Vagina (tissue), 2 donors: ENCODE data around the gene IQSEC1. TPM values are rescaled to one million over a fixed set of nuclear protein-coding genes. Genes with fewer than 3 reads are reported as not detected.

Experiments used
- DNase-seq, 2 donors: peaks; one replicate each; pipeline ENCODE4 v3.0.0-alpha.2; 2017; ENCODE audit errors: extremely low spot score in 2 of 2
- H3K27ac ChIP-seq: fragments of 200-600 bp; sonication (generic); one replicate; pipeline ENCODE4 v1.5.1; 2019
- H3K27me3 ChIP-seq: fragments of 200-600 bp; sonication (generic); one replicate; pipeline ENCODE4 v1.5.1; 2019
- H3K36me3 ChIP-seq, 2 donors: fragments of 200-600 bp; sonication (generic); one replicate each; pipeline ENCODE4 v1.5.1; 2017 to 2019
- H3K4me1 ChIP-seq: fragments of 200-600 bp; sonication (generic); one replicate; pipeline ENCODE4 v1.5.1; 2019
- H3K4me3 ChIP-seq, 2 donors: fragments of 200-600 bp; sonication (generic); 1 replicate in 1 of 2; 2 replicates in 1 of 2; pipeline ENCODE4 v1.5.1; 2016 to 2019
- H3K9me3 ChIP-seq: fragments of 200-600 bp; sonication (generic); one replicate; pipeline ENCODE4 v1.5.1; 2019
- CTCF ChIP-seq, 3 experiments: fragments of 450-650 bp in 2 of 3; fragments of 200-600 bp in 1 of 3; sonication (generic) in 1 of 3; IDR thresholded peaks; one replicate each; pipeline ENCODE4 v1.5.1; 2017 to 2019; ENCODE audit warnings: antibody characterized with exemption in 3 of 3, mild to moderate bottlenecking in 2 of 3, moderate library complexity in 2 of 3
- POLR2A ChIP-seq, 2 donors: fragments of 450-650 bp; IDR thresholded peaks; one replicate each; pipeline ENCODE4 v1.6.1; 2017; ENCODE audit warnings: antibody characterized with exemption in 2 of 2, mild to moderate bottlenecking in 2 of 2, moderate library complexity in 2 of 2
- POLR2AphosphoS5 ChIP-seq, 2 donors: sonication (generic); formaldehyde crosslinking; IDR thresholded peaks; one replicate each; pipeline ENCODE4 v1.9.0; 2017; ENCODE audit warnings: antibody characterized with exemption in 2 of 2, mild to moderate bottlenecking in 2 of 2, low read depth in 1 of 2; ENCODE audit not compliant: insufficient read depth in 1 of 2
- intact Hi-C: fragments of 100-400 bp; cut with DNase I; formaldehyde crosslinking; loops from one replicate; pipeline ENCODE4 v1.15.1; 2023
- total RNA-seq: library from RNA; depleted of rRNA; stranded (reverse); fragments of >200 nt; gene quantifications from one replicate; pipeline ENCODE4 v1.2.3, GENCODE V29; 2016

IQSEC1 gene
- total RNA-seq, 1 donor from 2014 or later = 34.9 TPM

DNA sequence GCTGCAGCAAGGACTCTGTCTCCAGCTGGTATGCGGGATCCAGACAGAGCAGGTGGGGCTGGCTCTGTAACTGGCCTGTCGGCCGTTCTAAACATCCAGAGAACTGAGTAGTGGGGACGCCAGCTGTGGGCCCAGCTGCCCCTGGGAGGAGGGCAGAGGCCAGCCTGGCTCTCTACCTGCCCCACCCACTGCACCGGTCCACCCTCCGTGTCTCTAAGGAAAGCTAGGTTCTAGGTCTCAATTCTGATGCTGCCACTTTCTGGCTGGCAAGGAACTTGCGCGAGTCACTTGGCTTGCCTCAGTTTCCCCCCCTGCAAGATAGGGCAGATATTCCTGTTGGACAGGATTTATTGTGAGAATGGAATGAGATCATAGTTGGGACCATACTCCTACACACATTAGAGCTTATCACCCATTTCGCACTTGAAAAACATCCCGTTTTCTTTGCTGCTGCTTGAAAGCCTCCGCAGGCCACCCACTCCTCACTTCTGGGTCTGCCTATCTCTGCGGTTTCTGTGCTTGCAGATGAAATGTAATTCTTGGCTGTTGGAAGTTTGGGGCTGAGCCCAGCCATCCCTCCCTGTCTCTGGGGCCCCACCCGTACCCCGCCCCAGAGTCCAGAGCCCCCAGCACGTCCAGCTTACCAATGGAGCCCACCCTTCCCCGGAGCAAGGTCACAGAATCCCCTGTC is 65.8 kb downstream of the IQSEC1 start:
- no peak overlapping the region for H3K4me3 ChIP-seq
- no peaks in the 10 kb centered on the region for H3K36me3 ChIP-seq
- H3K4me1 ChIP-seq = peaks cover 5% of the 10 kb centered on the region
- intact Hi-C loops = loop anchor here (10.0 kb wide), 1 partner anchor 1943 kb away; no protein-coding TSS in a partner anchor
- H3K27ac ChIP-seq = no peak overlapping the region
- no peaks in the 10 kb centered on the region for H3K9me3 ChIP-seq
- no peak for TF ChIP-seq CTCF (IDR thresholded peaks at IDR 0.05)
- no peaks in the 10 kb centered on the region for H3K27me3 ChIP-seq
- no peak for DNase-seq

DNA sequence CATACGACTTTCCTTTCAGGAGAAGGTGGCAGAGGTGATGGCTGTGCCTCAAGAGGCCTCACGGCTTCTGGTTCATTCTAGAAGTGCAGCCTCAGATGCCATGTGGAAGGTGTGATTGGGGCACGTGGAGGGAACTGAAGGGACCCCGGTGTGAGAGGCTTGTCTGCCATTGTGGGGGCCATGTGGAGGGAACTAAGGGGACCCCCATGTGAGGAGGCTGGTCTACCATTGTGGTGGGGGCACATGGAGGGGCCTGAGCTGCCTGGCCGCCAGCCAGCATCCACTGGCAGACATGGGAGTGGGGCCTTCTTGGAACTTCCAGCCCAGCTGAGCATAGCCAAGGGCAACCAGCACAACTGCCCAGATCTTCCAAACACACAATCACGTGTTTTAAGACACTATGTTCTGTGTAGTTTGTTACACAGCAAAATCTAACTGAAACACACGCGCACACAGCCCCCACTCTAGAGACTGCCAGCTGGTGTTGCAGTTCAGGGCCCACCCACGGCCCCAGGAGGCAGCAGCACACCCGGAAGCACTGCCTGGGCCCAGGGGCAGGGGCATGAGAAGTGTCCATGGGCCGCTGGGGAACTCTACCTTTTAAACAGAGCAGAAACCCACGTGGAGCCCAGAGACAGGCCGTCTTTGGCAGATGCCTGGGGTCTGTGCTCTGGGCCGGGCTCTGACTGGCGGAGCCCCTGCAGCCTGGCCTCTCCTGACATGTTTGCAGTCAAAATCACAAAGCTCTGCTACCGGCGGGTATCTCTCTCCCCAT is 66.8 kb downstream of the IQSEC1 start:
- no peaks in the 10 kb centered on the region for H3K27me3 ChIP-seq
- H3K4me3 ChIP-seq = no peak overlapping the region
- H3K4me1 ChIP-seq = peaks cover 5% of the 10 kb centered on the region
- H3K9me3 ChIP-seq = no peaks in the 10 kb centered on the region
- TF ChIP-seq POLR2AphosphoS5 (IDR thresholded peaks at IDR 0.05; ENCODE audit: insufficient read depth in 1 of 2, low read depth in 1 of 2) = no peak
- no peak for TF ChIP-seq CTCF (IDR thresholded peaks at IDR 0.05)
- intact Hi-C loops = loop anchor here (10.0 kb wide), 1 partner anchor 1942 kb away; no protein-coding TSS in a partner anchor
- no peak for DNase-seq
- no peak overlapping the region for H3K27ac ChIP-seq
- no peaks in the 10 kb centered on the region for H3K36me3 ChIP-seq

- Histone ChIP-seq H3K36me3 (no peaks in the 10 kb centered on the region), H3K9me3 (no peaks in the 10 kb centered on the region), H3K4me1 (peaks cover 5% of the 10 kb centered on the region), H3K4me3 (no peak overlapping the region), H3K27ac (no peak overlapping the region), H3K27me3 (no peaks in the 10 kb centered on the region)
- no peak for DNase-seq
- intact Hi-C loops = loop anchor here (10.0 kb wide), 1 partner anchor 1940 kb away; no protein-coding TSS in a partner anchor
- no peak for TF ChIP-seq CTCF (IDR thresholded peaks at IDR 0.05)
Measured at GRCh38 chr3:13005301-13005700, 67.9 kb downstream of the IQSEC1 start.

DNA sequence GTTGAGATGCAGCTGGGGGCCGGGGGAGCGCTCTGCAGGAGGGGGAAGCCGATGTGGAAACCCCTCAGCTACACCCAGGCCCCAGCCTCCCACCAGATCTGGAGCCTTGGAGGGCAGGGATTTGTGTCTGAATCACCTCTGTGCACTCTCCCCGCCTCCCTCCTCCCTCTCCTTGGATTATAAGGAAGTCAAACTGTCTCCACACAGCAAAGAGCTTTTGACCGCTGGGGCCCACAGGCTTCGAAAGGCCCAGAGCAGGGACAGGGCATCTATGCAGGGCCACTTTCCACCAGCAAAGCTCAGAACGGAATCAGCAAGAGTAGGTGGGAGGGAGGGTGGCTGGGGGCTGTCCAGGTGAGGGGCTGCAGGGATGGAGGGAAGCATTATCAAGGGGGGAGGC is 68.9 kb downstream of the IQSEC1 start:
- Histone ChIP-seq H3K27ac (no peak overlapping the region), H3K27me3 (no peaks in the 10 kb centered on the region), H3K4me1 (no peaks in the 10 kb centered on the region), H3K36me3 (no peaks in the 10 kb centered on the region), H3K4me3 (no peak overlapping the region), H3K9me3 (no peaks in the 10 kb centered on the region)
- TF ChIP-seq POLR2A (IDR thresholded peaks at IDR 0.05) (no peak), CTCF (IDR thresholded peaks at IDR 0.05) (no peak)
- intact Hi-C loops = loop anchor here (10.0 kb wide), 1 partner anchor 1940 kb away; no protein-coding TSS in a partner anchor
- no peak for DNase-seq

- H3K4me1 ChIP-seq = peaks cover 4% of the 10 kb centered on the region
- no peak overlapping the region for H3K4me3 ChIP-seq
- no peaks in the 10 kb centered on the region for H3K9me3 ChIP-seq
- no peak overlapping the region for H3K27ac ChIP-seq
- H3K27me3 ChIP-seq = no peaks in the 10 kb centered on the region
- no peak for DNase-seq
- no peaks in the 10 kb centered on the region for H3K36me3 ChIP-seq
- intact Hi-C loops = loop anchor here (10.0 kb wide), 1 partner anchor 1939 kb away; no protein-coding TSS in a partner anchor
- TF ChIP-seq CTCF (IDR thresholded peaks at IDR 0.05) (no peak), POLR2AphosphoS5 (IDR thresholded peaks at IDR 0.05; ENCODE audit: insufficient read depth in 1 of 2, low read depth in 1 of 2) (no peak), POLR2A (IDR thresholded peaks at IDR 0.05) (no peak)
Measured at GRCh38 chr3:13003608-13004007, 69.6 kb downstream of the IQSEC1 start.
